Islet precursor cell (in vitro differentiated cells): ENCODE results near the gene ZNF385B.

Source experiments
- DNase-seq: peaks from one replicate; pipeline ENCODE4 v3.0.0-alpha.2; 2018

ZNF385B gene

GRCh38 chr2:179543361-179543901 is 318.0 kb downstream of the ZNF385B start:
- DNase-seq = peak; percentile 68

GRCh38 chr2:179541586-179541985 is 319.8 kb downstream of the ZNF385B start:
- DNase-seq = no peak

DNA sequence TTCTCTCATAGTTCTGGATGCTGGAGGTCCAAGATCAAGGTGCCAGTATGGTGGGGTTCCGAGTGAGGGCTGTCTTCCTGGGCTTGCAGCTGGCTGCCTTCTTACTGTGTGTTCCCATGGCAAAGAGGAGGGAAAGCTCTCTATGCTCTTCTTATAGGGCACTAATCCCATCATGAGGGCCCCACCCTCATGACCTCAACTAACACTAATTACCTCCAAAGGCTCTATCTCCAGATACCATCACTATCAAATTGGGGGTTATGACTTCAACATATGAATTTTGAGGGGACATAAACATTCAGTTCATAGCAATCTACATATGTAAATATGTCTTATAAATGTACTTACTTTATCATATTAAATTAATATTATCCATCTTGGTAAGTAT is 322.3 kb downstream of the ZNF385B start:
- no peak for DNase-seq

DNA sequence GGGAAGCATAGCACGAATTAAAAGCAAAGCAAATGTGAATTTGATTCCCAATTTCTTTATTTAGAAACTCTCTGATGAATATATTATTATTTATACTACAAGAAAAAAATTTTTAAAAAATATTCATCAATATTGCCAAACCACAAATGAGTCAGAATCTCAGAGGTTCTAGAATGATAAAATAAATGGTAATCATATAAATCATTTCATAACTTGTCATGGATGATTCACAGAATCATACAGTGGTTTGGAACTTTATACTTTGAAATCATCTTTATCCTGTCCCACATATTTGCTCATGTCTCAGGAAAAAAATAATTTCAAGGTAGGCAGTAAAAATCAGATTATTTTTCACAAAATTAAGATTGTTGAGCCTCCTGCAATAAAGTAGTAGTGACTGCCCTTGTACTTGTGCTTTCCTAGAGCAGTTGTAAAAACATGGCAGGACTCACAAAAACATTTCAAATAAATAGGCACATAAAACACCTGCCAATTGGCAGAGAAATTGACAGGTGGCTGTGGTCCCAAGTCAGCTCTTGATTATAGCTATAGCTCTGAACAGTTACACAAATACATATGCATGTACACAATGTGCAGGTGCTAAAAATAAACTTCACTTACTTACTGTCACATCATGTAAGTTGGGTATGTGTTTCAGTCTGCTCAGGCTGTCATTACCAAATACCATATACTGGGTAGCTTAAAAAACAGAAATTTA is 322.8 kb downstream of the ZNF385B start:
- DNase-seq = no peak

DNA sequence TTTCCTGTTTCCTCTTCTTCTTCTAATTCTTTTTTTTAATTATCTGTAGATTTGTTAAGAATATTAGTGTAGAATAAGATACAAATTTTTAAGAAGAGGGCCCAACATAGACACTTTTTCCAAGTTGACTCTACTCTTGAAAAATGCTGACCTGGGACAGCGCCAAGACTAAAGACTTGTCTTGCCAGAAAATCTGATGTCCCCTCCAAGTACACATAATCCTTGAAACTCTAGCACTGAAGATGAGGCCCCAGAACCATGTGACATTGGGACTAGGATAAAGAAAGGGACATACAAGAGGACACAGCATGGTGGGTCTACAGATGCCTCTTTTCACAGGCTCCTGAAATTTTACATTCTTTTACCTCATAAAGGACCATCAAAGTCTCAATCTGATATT is 325.2 kb downstream of the ZNF385B start:
- DNase-seq = no peak

DNA sequence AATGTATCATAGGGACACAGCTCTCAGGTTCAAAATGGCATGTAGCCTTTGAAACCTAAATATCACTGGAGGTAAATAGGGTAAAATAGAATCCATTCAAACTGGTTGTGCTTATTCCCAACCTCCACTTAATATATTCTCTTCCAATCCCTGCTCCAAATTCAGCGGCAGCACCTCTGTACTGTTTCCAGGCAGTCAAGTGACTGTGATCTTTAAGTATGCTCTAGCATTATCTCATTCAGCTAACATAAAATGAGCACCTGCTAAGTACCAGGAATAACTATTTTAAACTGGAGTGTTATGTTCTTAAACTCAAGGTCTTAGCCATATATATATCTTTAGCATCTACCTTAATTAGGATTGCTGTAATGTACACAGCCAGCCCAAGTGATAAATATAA is 327.5 kb downstream of the ZNF385B start:
- DNase-seq = no peak

GRCh38 chr2:179532863-179533278 is 328.5 kb downstream of the ZNF385B start:
- peak; percentile 78 for DNase-seq

DNA sequence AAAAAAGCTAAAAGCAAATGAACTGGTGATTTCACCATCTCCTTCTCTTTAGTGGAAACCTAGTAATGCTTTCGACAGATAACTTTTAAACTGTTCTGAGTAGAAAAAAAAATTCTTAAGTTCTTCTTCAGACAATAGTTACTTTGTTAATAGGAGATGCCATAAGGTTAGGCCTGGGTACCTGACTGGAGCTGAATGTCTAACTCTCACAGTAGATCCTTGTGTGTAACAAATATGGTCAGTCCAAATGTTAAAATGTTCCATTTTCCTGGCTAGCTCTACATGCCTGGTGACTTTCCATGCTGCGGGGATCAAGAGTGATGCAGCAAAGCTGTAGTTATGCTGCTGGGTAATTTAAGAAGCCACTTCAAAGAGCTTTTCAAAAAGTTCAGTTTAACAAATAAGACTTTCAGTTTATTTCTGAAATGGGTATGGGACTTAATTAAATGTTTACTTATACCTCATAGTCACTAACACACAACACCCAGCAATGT is 332.8 kb downstream of the ZNF385B start:
- no peak for DNase-seq

DNA sequence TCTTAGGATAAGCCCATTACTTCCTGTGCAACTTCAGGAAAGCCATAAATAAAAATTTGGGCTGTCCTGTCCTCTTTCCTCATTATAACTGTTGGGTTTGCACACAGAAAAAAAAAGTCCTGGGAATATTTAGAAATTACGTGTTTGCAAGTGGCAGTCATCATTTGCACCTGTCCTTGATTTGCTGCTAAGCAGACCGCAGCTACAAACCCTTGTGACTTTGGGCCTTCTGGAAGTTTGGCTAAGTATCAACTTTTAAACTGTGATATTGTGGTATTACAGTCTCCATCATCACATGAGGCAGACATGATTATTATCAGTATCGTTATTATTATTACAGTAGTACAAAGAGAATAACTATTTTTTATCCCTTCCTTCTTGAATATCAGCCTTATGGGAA is 336.1 kb downstream of the ZNF385B start:
- DNase-seq = no peak

GRCh38 chr2:179524809-179525339 is 336.5 kb downstream of the ZNF385B start:
- no peak for DNase-seq

DNA sequence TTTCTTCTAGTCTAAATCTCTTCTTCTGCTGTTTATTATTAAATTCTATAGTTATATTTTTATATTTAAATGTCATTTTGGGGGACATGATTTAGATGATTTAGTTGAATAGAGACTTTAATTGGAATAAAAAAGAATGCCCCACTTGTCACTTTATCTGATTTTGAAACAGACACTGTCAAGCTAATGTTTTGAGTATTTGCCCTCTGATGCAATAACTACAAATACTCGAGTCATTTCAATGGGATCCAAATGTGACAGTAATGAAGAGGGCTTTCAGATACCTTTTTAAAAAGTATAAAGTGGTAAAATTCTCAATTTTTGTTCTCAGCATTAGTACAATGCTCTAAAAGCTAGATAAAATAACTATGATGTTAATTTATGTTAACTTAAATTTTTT is 339.5 kb downstream of the ZNF385B start:
- DNase-seq = no peak

- DNase-seq = no peak
These were observed 342.6 kb downstream of the ZNF385B start for GRCh38 chr2:179518830-179519229.

- no peak for DNase-seq
These were observed 348.2 kb downstream of the ZNF385B start for GRCh38 chr2:179513181-179513580.

GRCh38 chr2:179512281-179513035 is 349.0 kb downstream of the ZNF385B start:
- DNase-seq = no peak

DNA sequence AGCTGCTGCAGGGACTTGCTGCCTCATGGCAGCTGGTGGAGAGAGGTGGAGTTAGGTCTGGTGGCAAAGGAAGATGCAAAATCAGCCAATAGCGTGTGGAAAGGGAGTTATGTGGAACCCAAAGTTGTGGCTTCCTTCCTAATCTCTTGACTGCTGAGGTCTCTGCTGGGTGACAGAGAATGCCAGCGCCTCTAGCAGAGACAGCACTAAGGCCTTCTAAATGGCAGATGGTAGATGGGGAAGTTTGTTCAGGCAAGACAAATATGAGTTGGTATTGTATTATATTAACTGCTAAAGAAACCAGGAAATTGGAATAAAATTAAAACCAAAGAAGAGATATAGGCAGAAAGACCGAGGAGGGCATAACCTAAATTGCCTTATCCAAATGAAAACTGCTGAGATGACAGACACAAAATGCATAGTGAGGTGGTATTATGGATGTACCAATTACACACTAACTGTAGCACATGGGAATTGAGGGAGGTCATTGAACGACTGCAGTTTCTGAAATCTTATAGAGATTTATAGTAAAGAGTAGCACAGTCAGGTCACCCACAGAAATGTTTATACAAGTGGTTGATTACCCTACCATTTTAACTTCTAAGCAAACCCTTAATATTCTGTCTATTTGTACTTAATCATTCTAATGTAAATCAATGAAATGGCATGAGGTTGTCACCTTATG is 350.2 kb downstream of the ZNF385B start:
- no peak for DNase-seq

GRCh38 chr2:179495315-179495714 is 366.1 kb downstream of the ZNF385B start:
- no peak for DNase-seq

DNA sequence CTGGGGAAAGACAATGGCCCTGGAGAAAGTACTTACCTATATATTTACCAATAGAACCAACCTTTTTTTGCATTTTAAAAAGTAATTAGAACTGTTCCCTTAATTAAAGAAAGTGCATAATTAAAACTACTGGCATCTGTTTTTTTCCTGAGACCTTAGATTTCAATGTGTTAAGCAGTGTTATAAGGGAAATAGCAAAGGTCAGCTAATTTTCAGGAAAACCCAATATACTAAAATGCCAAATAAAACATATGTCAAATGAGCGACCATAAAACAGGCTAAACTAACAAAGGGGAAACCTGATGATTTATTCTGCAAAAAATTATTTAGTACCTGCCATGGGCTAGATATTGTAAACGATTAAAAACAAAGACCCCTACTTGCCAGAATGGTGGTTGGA is 372.8 kb downstream of the ZNF385B start:
- no peak for DNase-seq

DNA sequence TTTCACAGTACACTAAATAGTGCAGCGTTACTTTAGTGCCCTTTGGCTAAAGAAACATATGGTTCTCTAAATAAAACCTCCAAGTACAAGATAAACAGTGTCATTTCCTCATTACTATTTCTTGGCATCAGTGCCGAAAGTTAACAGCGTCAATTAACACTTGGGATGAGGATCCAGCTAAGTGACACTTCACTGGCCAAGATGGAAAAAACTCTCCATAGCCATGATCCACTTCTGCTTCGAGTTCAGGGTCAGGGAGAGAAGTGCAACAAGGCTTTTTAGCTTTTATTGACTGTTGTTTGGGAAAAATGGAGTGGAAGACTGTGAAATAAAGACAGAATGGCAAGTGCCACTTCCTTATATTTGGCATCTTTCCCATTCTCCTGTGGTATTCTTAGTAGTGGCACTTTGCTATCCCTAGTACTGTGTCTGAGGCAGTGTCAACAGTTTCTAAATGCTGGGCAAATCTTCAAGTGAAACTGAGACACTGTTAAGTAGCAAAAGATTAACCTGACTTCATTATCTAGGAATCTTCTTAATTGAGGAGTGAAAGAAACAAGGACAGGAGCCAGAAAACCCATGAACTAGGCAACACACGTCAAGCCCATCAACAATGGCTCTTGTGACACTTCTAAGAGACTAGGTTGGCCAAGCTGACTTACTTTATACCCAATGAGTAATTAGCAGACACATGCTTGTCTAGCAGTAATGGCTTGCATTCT is 374.2 kb downstream of the ZNF385B start:
- DNase-seq = no peak

- DNase-seq = no peak
These were observed 378.3 kb downstream of the ZNF385B start for GRCh38 chr2:179483131-179483530.

- no peak for DNase-seq
These were observed 381.5 kb downstream of the ZNF385B start for GRCh38 chr2:179479947-179480346.

DNA sequence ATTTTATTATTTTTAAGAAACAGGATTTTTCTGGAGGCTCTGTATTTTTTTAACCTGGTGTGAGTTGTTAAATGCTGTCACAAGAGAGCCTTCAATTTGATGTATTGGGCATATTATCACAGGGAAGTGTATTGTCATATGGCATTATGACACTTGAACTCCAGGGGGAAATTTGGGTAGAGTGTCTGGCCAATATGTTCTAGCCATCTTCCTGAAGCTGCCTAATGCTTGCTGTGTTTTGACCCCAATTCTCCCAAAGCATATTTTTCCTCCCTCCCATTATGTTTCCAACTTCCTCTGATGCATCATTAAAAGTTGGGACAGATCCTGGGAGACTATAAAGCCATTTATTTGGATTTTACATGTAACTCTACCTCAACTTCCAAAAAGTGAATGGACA is 382.6 kb downstream of the ZNF385B start:
- DNase-seq = no peak

GRCh38 chr2:179470992-179471391 is 390.4 kb downstream of the ZNF385B start:
- DNase-seq = no peak

DNA sequence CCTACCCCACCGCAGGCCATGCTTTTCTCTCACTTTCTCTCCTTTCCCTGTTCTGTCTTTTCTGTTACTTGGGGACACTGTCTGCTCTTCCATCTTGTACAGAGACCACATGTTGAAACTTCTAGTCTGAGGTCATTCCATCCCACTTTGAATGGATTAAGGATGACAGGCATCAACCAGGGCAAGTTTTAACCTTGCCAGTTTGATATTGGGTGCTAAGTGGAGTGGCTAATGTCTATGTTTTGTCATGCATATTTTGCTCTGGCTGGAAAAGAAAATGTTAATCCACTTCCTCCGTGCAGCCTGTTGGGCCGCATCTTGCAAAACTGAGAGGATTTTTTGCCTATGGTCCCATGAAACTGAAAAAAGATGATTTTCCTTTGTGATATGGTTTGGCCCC is 391.3 kb downstream of the ZNF385B start:
- DNase-seq = no peak
